ENCODE data around the gene ZNF835. TPM values are rescaled to one million over a fixed set of nuclear protein-coding genes. Genes with fewer than 3 reads are reported as not detected.
A peak's percentile ranks its signal among the peaks of the same experiment; 100 is the strongest.

The ZNF835 gene
- polyA plus RNA-seq, 1 of the 3 experiments (the other 2 are of a cell fraction), result not detected

DNA sequence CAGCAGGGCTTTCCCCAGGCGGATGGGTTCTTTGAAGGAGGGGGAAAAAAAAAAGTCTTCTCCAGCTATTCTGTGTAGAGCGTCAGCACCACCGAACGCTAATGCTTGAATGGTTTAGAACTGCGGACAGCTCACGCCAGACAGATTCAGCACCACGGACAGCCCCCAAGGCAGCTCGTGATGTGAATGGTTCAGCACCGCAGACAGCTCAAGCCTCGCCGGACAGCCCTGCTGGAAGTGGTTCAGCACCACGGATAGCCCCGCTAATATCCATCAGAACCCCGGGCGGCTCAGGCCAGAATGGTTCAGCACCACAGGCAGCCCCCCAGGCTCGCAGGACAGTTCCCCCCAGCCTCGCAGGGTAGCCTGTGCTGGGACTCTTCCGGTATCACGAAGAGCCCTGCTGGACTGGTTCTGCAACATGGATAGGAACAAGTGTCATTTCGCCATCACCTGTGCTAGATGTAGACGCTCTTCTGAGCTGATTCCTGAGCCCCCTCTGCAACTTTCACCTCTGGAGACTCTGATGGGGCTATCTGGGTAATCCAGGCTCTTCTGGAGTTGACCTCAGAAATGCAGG is 33.5 kb downstream of the ZNF835 start:
- H3K27ac ChIP-seq (ENCODE audit: low read depth in 2 of 2, low read length in 1 of 2), result no peak overlapping the region
- no peak overlapping the region for H2AFZ ChIP-seq (ENCODE audit: low read depth)
- no peak overlapping the region for H3K4me2 ChIP-seq
- no peaks in the 10 kb centered on the region for H3K36me3 ChIP-seq (replicated peaks in 1 of 2; ENCODE audit: control insufficient read depth in 1 of 2, insufficient read depth in 2 of 2, low read length in 1 of 2)
- no peaks in the 10 kb centered on the region for H3F3A ChIP-seq (replicated peaks; ENCODE audit: insufficient read depth)
- no peaks in the 10 kb centered on the region for H3K79me2 ChIP-seq (ENCODE audit: insufficient read depth)
- no peak for DNase-seq
- TF ChIP-seq, protein P1, sequence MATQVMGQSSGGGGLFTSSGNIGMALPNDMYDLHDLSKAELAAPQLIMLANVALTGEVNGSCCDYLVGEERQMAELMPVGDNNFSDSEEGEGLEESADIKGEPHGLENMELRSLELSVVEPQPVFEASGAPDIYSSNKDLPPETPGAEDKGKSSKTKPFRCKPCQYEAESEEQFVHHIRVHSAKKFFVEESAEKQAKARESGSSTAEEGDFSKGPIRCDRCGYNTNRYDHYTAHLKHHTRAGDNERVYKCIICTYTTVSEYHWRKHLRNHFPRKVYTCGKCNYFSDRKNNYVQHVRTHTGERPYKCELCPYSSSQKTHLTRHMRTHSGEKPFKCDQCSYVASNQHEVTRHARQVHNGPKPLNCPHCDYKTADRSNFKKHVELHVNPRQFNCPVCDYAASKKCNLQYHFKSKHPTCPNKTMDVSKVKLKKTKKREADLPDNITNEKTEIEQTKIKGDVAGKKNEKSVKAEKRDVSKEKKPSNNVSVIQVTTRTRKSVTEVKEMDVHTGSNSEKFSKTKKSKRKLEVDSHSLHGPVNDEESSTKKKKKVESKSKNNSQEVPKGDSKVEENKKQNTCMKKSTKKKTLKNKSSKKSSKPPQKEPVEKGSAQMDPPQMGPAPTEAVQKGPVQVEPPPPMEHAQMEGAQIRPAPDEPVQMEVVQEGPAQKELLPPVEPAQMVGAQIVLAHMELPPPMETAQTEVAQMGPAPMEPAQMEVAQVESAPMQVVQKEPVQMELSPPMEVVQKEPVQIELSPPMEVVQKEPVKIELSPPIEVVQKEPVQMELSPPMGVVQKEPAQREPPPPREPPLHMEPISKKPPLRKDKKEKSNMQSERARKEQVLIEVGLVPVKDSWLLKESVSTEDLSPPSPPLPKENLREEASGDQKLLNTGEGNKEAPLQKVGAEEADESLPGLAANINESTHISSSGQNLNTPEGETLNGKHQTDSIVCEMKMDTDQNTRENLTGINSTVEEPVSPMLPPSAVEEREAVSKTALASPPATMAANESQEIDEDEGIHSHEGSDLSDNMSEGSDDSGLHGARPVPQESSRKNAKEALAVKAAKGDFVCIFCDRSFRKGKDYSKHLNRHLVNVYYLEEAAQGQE (IDR thresholded peaks at IDR 0.05; ENCODE audit: low read depth, low read length), result peak; percentile 94
- TF ChIP-seq, protein P2, sequence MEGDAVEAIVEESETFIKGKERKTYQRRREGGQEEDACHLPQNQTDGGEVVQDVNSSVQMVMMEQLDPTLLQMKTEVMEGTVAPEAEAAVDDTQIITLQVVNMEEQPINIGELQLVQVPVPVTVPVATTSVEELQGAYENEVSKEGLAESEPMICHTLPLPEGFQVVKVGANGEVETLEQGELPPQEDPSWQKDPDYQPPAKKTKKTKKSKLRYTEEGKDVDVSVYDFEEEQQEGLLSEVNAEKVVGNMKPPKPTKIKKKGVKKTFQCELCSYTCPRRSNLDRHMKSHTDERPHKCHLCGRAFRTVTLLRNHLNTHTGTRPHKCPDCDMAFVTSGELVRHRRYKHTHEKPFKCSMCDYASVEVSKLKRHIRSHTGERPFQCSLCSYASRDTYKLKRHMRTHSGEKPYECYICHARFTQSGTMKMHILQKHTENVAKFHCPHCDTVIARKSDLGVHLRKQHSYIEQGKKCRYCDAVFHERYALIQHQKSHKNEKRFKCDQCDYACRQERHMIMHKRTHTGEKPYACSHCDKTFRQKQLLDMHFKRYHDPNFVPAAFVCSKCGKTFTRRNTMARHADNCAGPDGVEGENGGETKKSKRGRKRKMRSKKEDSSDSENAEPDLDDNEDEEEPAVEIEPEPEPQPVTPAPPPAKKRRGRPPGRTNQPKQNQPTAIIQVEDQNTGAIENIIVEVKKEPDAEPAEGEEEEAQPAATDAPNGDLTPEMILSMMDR (IDR thresholded peaks at IDR 0.05), result no peak
- H4K20me1 ChIP-seq (ENCODE audit: insufficient read depth), result no peaks in the 10 kb centered on the region
- H3K9me3 ChIP-seq, result no peaks in the 10 kb centered on the region
- 64% methylated on average over 16 of the region's 21 CpGs for WGBS (ENCODE audit: low lambda C conversion rate)
- no peaks in the 10 kb centered on the region for H3K4me1 ChIP-seq (ENCODE audit: control insufficient read depth in 1 of 2, insufficient read depth in 2 of 2, low read depth in 1 of 2, low read length in 1 of 2)
- H3K4me3 ChIP-seq (ENCODE audit: low read depth in 2 of 2, low read length in 1 of 2), result no peak overlapping the region
- H3K9ac ChIP-seq, result no peak overlapping the region
- no peaks in the 10 kb centered on the region for H3K9me2 ChIP-seq
- POLR2A ChIA-PET, result no interaction called here
- CTCF ChIA-PET, result no interaction called here
- no peaks in the 10 kb centered on the region for H3K27me3 ChIP-seq (ENCODE audit: insufficient read depth)

DNA sequence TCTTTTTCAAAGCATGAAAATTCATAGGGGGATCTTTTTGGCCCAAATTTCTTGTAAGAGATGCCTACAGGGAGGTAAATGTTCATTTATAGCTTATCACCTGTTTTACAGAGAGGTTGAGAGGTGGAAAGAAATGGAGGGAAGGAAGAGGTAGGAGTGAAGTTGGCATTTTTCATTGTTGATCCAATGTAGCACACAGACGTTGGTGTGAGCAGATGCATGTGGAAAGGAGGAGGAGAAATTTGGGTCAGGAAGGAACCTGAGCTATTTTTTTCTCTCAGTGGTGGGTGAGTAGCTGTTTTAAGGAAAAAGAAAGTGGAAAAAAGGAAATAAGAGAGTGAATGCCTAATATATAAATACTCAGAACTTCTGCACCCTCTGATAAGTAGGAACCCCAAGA is 38.5 kb downstream of the ZNF835 start:
- Histone ChIP-seq H3K9me3 (no peaks in the 10 kb centered on the region), H3K79me2 (ENCODE audit: insufficient read depth) (no peaks in the 10 kb centered on the region), H3K27ac (ENCODE audit: low read depth in 2 of 2, low read length in 1 of 2) (no peak overlapping the region), H3K36me3 (replicated peaks in 1 of 2; ENCODE audit: control insufficient read depth in 1 of 2, insufficient read depth in 2 of 2, low read length in 1 of 2) (no peaks in the 10 kb centered on the region), H3K4me3 (ENCODE audit: low read depth in 2 of 2, low read length in 1 of 2) (no peak overlapping the region), H2AFZ (ENCODE audit: low read depth) (no peak overlapping the region), H3K4me1 (ENCODE audit: control insufficient read depth in 1 of 2, insufficient read depth in 2 of 2, low read depth in 1 of 2, low read length in 1 of 2) (no peaks in the 10 kb centered on the region), H3F3A (replicated peaks; ENCODE audit: insufficient read depth) (no peaks in the 10 kb centered on the region), H3K9ac (no peak overlapping the region), H4K20me1 (ENCODE audit: insufficient read depth) (no peaks in the 10 kb centered on the region), H3K27me3 (ENCODE audit: insufficient read depth) (no peaks in the 10 kb centered on the region), H3K9me2 (no peaks in the 10 kb centered on the region), H3K4me2 (no peak overlapping the region)
- POLR2A ChIA-PET, result no interaction called here
- 5% methylated on average over 1 of the region's 1 CpG for WGBS (ENCODE audit: low lambda C conversion rate)
- DNase-seq, result no peak
- CTCF ChIA-PET, result interaction anchor here (0.6 kb wide), 1 partner anchor 1697 kb away, joined by 3 read pairs; no protein-coding TSS in a partner anchor
- TF ChIP-seq, protein P3, sequence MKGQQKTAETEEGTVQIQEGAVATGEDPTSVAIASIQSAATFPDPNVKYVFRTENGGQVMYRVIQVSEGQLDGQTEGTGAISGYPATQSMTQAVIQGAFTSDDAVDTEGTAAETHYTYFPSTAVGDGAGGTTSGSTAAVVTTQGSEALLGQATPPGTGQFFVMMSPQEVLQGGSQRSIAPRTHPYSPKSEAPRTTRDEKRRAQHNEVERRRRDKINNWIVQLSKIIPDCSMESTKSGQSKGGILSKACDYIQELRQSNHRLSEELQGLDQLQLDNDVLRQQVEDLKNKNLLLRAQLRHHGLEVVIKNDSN (IDR thresholded peaks at IDR 0.05; ENCODE audit: borderline replicate concordance, low read depth), result no peak
- TF ChIP-seq TEAD4 (IDR thresholded peaks at IDR 0.05; ENCODE audit: borderline replicate concordance, insufficient read depth), result no peak
- TF ChIP-seq, protein P4, sequence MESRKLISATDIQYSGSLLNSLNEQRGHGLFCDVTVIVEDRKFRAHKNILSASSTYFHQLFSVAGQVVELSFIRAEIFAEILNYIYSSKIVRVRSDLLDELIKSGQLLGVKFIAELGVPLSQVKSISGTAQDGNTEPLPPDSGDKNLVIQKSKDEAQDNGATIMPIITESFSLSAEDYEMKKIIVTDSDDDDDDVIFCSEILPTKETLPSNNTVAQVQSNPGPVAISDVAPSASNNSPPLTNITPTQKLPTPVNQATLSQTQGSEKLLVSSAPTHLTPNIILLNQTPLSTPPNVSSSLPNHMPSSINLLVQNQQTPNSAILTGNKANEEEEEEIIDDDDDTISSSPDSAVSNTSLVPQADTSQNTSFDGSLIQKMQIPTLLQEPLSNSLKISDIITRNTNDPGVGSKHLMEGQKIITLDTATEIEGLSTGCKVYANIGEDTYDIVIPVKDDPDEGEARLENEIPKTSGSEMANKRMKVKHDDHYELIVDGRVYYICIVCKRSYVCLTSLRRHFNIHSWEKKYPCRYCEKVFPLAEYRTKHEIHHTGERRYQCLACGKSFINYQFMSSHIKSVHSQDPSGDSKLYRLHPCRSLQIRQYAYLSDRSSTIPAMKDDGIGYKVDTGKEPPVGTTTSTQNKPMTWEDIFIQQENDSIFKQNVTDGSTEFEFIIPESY (IDR thresholded peaks at IDR 0.05; ENCODE audit: borderline replicate concordance, low read depth), result no peak
- TF ChIP-seq TCF12 (IDR thresholded peaks at IDR 0.05), result no peak
- no peak for TF ChIP-seq RXRA (IDR thresholded peaks at IDR 0.05; ENCODE audit: borderline replicate concordance, low read depth)
- TF ChIP-seq FOXM1 (IDR thresholded peaks at IDR 0.05; ENCODE audit: low read depth), result no peak
- TF ChIP-seq NFIC (IDR thresholded peaks at IDR 0.05; ENCODE audit: borderline replicate concordance), result no peak
- no peak for TF ChIP-seq MXI1 (IDR thresholded peaks at IDR 0.05; ENCODE audit: low read depth, low read length)
- TF ChIP-seq GABPA (IDR thresholded peaks at IDR 0.05; ENCODE audit: low read depth), result no peak
- no peak for TF ChIP-seq SIN3A (IDR thresholded peaks at IDR 0.05; ENCODE audit: borderline replicate concordance, low read depth, low read length)
- no peak for TF ChIP-seq JUND (IDR thresholded peaks at IDR 0.05)
- TF ChIP-seq EP300 (IDR thresholded peaks at IDR 0.05; ENCODE audit: borderline replicate concordance in 1 of 2, low read depth in 1 of 2, low read length in 1 of 2), result no peak
- TF ChIP-seq YY1 (IDR thresholded peaks at IDR 0.05; ENCODE audit: low read depth), result no peak
- TF ChIP-seq, protein P5, sequence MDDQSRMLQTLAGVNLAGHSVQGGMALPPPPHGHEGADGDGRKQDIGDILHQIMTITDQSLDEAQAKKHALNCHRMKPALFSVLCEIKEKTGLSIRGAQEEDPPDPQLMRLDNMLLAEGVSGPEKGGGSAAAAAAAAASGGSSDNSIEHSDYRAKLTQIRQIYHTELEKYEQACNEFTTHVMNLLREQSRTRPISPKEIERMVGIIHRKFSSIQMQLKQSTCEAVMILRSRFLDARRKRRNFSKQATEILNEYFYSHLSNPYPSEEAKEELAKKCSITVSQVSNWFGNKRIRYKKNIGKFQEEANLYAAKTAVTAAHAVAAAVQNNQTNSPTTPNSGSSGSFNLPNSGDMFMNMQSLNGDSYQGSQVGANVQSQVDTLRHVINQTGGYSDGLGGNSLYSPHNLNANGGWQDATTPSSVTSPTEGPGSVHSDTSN (IDR thresholded peaks at IDR 0.05), result no peak
- no peak for TF ChIP-seq SMC3 (IDR thresholded peaks at IDR 0.05; ENCODE audit: low read depth, low read length)

All from SK-N-SH (cell line).